Naive thymus-derived CD4-positive, alpha-beta T cell (primary cell): Measurements from ENCODE around the gene SMIM28. TPM values are rescaled to one million over a fixed set of nuclear protein-coding genes. Genes with fewer than 3 reads are reported as not detected.

Source experiments
- polyA plus RNA-seq, 2 donors: library from polyadenylated mRNA; unstranded; fragments of 300-500 nt; fragmentation: Illumina TruSeq; gene quantifications; one replicate each; pipeline ENCODE4 v1.2.3, GENCODE V29; 2021
- total RNA-seq, 6 experiments: library from RNA in 5 of 6; stranded (reverse) in 5 of 6; gene quantifications; 1 replicate in 5 of 6; 2 replicates in 1 of 6; pipeline ENCODE4 v1.2.3 and lab custom pipeline; 2021 to 2026

The SMIM28 gene
- total and polyA plus RNA-seq, 7 experiments from 2014 or later, result not detected

Other genes starting within 250 kb of the SMIM28 start
- under 1 TPM in 3 of 5 experiments, not detected in 2; 0.02 to 0.15 (median 0.03) TPM for gene ARFGEF3, start 216.0 kb upstream of the SMIM28 start, total RNA-seq
- gene ARFGEF3, start 216.0 kb upstream of the SMIM28 start, polyA plus RNA-seq, result not detected
- not detected for gene PBOV1, start 159.4 kb upstream of the SMIM28 start, total RNA-seq
- not detected for gene PBOV1, start 159.4 kb upstream of the SMIM28 start, polyA plus RNA-seq
- 10 to 100 TPM; 24.9 to 50.7 (median 48.2) TPM for gene HEBP2, start 26.3 kb downstream of the SMIM28 start, total RNA-seq
- gene HEBP2, start 26.3 kb downstream of the SMIM28 start, polyA plus RNA-seq, result 10 to 100 TPM; 33.8 to 41.0 TPM
- gene NHSL1, start 121.6 kb downstream of the SMIM28 start, total RNA-seq, result 1 to 10 TPM in 2 of 5 experiments, under 1 TPM in 3; 0.13 to 1.2 (median 0.56) TPM
- gene NHSL1, start 121.6 kb downstream of the SMIM28 start, polyA plus RNA-seq, result under 1 TPM in 1 of 2 donors, not detected in 1; 0.05 TPM